Stimulated activated CD8-positive, alpha-beta memory T cell treated with anti-CD3 and anti-CD28 coated beads, Interleukin-15, amount 100 ng/mL, for 24 hours (primary cell): ENCODE results near the gene NOTCH3.

Experiments used
- DNase-seq: peaks from one replicate; pipeline ENCODE4 v3.0.0-alpha.2; 2020; ENCODE audit warnings: low read depth

NOTCH3 gene

DNA sequence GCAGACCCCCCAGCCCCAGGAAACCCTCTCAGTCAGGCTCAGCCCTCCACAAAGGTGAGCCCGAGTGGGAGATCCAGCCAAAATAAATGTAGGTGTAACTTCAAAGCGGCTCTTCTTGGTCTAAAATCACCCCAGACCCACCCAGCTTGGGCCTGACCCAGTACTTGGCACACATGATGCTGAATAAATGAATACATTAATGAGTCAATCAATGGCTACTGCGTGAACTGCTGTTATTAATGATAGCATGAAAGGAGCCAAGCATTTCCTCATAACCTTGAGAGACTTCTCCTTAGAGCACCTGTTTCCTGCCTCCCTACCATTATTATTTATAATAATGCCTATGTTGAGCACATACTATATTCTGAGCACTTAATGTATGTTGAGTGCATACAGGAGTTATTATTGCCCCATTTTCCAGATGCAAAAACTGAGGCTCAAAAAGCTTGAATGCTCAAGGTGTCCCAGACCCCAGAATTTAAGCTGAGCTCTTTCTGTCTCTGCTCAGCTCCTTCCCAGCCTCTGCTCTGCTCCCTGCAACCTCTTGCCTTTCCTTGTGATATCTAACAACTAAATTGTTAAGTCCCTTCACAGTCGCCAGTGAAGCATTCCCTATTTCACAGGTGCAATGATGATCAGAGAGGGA is 4.3 kb downstream of the NOTCH3 start:
- DNase-seq, result no peak

- DNase-seq, result no peak
Observed at GRCh38 chr19:15195371-15196334, 5.1 kb downstream of the NOTCH3 start.

- DNase-seq, result no peak
Observed at GRCh38 chr19:15194938-15195337, 5.9 kb downstream of the NOTCH3 start.

DNA sequence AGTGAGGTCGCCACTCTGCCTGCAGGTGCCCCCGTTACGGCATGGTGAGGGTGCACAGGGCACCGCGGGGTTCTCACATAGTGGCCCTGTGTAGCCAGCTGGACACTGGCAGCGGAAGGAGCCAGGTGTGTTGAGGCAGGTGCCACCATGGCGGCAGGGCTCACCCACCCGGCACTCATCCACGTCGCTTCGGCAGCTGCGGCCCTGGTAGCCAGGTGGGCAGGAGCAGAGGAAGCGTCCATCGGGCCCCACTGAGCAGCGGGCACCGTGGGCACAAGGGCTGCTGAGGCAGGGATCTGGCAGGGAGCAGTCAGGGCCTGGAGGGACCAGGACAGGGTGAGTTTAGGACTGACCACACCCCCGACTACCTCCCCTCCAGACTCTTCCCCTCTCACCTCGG is 8.8 kb downstream of the NOTCH3 start:
- DNase-seq, result no peak

DNA sequence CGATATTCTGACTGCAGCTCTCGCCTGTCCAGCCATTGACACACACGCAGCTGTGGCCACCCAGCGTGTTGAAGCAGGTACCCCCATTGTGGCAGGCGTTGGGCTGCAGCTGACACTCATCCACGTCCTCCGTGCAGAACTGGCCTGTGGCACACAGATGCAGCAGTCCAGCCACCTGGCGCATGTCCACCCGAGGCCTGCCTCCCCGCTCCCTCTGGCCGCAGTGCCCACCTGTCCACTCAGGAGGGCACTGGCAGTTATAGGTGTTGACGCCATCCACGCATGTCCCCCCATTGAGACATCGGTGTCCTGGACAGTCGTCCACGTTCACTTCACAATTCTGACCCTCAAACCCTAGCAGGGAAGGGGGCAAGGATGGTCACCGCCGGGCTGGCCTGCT is 9.3 kb downstream of the NOTCH3 start:
- no peak for DNase-seq

- no peak for DNase-seq
Observed at GRCh38 chr19:15188851-15189250, 11.9 kb downstream of the NOTCH3 start.

- no peak for DNase-seq
Observed at GRCh38 chr19:15187026-15188007, 13.5 kb downstream of the NOTCH3 start.

- DNase-seq, result no peak
Observed at GRCh38 chr19:15185188-15185587, 15.6 kb downstream of the NOTCH3 start.

DNA sequence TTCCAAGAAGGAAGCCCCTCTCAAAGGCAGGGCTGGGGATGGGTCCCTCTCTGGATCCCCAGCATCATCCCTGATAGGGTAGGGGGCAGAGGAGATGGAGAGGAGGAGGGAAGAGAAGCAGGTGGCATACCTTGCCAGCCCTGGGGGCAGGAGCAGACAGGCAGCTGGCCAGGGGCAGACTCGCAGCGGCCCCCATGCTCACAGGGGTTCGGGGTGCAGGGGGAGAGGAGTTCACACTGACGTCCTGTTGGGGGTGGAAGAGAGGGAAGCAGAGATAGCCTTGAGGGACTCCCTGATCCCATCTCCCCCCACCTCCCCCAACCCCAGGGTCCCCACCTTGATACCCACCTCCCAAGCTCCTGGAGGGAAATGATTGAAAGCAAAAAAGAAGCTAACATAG is 16.0 kb downstream of the NOTCH3 start:
- no peak for DNase-seq

GRCh38 chr19:15181394-15181793 is 19.4 kb downstream of the NOTCH3 start:
- no peak for DNase-seq

DNA sequence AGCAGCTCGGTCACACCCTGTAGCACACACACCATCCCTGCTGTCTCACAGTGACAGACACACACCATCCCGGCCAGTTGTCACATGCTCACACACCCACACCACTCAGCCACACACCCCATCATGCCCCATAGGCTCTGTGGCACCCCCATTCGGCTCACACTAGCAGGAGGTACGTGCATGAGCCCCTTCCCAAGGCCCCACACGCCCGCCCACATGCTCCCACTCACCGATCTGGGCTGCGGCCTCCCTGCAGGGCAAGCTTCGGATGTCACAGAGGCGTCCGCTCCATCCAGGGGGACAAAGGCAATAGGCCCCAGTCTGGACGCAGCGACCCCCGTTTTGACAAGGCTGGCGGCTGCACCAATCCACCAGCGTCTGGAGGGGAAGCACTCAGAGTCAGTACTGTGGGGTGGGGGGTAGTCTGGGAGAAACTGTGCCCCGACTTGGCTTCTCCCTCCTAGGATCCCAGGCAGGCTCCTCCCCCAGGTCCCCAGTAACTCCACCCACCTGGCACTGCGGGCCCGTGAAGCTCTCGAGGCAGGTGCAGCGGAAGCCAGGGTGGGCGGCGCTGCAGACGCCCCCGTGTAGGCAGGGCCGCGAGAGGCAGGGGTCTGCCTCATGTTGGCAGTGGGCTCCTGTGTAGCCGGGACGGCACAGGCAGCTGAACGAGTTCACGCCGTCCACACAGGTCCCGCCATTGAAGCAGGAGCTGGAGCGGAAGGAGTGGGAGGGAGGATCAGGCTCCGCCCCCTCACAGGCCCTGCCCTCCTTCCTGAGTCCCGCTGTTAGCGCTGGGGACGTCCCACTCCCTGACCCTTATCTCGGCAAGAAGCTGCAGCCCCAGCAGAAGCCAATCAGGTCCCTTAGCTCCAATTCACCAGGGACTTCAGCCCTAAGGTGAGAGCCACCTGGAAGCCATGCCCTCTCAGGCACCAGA is 20.1 kb downstream of the NOTCH3 start:
- DNase-seq, result no peak

DNA sequence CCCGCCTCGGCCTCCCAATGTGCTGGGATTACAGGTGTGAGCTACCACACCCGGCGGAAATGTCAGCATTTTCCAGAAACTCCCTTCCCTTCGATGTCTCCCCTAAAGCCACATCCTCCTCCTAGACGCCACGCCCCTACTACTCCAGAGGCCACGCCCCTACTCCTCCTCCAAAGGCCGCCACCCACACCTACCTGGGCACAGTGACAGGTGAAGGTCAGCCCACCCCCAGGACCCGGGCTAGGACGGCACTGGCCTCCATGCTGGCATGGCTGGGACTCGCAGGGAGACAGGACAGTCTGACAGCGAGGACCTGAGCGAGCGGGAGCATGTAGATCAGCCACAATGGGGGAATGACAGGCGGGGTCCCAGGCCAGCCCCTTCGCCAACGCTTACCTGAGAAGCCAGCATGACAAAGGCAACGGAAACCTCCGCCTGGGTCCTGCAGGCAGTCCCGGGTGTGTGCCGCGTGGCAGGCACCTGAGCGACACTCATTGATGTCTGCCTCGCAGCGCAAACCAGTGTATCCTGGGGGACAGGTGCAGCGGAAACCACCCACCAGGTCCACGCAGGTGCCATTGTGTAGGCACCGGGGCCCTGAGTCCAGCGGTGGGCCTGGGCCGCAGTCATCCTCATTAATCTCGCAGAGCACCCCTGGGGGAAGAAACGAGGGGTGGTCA is 22.0 kb downstream of the NOTCH3 start:
- DNase-seq, result no peak

DNA sequence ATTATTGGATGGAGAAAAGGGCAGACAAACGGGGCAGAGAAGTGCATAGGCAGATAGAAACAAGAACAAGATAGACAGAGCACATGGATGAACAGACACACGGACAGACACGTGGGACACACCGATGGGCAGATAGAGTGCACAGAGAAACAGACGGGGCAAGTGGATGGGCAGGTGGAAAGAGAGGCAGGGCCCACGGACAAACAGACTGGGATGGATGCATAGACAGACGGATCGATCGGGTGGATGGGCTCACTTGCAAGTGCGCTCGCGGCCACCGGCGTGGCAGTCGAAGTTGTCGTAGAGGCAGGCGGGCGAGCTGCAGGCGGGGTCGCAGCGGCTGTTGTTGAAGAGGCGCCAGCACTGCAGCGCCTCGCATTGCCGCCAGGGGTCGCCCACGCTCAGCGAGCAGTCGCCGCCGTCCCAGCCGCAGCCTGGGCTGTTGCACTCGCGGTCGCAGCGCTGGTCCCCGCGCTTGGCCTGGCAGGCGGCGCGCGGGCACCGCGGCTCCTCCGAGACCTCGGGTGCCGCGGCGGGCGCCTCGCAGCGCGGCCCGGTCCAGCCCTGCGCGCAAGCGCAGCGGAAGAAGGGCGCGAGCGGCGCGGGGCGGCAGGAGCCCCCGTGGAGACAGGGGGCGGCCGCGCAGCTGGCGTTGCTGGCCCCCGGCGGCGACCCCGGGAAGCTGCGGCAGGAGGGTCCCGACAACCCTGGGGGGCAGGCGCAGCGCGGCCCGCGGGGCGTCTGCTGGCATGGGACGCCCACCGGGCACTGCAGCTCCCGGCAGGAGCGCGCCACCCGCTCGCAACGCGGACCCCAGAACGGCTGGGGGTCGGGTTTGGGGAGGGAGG is 23.3 kb downstream of the NOTCH3 start:
- peak; percentile 78 for DNase-seq

DNA sequence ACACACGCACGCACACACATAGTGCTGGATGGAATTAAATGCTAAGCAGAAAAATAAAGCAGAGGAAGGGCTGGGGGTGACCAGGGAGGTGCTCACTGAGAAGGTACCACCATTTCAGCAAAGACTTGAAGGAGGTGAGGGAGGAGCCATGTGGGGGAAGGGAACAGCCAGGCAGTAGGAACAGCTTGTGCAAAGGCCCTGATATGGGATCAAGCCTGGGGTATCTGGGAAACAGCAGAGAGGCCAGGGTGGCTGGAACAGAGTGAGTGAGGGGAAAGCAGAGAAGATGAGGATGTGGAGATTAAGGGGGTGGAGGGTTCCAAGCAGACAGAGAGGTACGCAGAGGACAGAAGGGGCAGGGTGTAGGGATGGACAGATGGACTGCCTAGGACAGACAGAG is 25.2 kb downstream of the NOTCH3 start:
- no peak for DNase-seq

GRCh38 chr19:15173746-15174404 is 26.9 kb downstream of the NOTCH3 start:
- no peak for DNase-seq

DNA sequence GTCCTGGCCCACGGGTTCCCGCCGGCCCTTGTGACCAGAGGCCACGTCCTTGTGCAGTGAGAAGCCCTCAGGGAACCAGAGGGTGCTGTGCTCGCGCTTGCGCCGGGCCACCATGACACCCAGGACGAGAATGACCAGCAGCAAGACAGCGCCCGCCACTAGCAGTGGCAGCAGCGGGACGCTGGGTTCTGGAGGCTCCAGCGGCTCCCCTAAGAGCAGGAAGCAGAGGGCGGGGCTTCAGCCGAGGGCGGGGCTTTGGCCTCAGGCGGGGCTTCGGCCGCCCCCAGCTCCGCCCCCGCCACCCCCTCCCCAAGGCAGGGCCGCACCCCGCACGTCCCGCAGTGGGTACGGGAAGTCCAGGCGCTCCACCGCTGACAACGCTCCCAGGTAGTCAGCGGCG is 30.4 kb downstream of the NOTCH3 start:
- no peak for DNase-seq

- DNase-seq, result no peak
Observed at GRCh38 chr19:15169541-15170285, 31.1 kb downstream of the NOTCH3 start.

DNA sequence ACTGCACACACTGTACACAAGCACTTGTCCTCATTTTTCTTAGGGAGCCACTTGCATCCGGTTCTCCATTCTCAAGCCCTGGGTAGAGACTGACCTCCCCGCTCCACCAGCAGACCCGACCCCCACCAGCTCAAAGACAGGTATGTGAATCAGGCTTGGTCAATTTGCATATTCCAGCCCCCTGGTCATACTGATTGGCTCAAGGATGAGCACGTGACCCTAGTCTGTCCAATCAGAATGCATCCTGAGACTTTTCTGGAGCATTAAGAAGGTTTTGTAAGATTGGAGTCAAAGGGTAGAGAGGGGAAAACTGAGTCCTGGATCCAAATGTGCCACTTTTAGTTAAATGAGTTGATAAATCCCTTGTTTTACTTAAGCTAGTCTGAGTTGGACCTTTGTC is 34.1 kb downstream of the NOTCH3 start:
- no peak for DNase-seq
